ENCODE measurements around the gene CEP290. TPM values are rescaled to one million over a fixed set of nuclear protein-coding genes. Genes with fewer than 3 reads are reported as not detected.

CEP290 gene
- total RNA-seq = 10 to 100 TPM; 13.8 to 27.1 (median 15.7) TPM
- polyA plus RNA-seq = 1 to 10 TPM; 4.2 to 4.9 (median 4.6) TPM
- long read RNA-seq, donor 1, partial matches to known transcripts = 15 of 15 reads
- long read RNA-seq, donor 1, other reads (novel, unspliced or antisense) = 0 of 15 reads
- long read RNA-seq, donor 2 = 0 reads

- Histone ChIP-seq H3K4me3 (peak within 1 kb of the TSS; percentile 59 to 95 (median 69)), H3K27ac (peak within 1 kb of the TSS; percentile 73 to 86 (median 80)), H3K9me3 (no peaks in the 10 kb centered on the region), H3K27me3 (replicated peaks in 1 of 7) (no peaks in the 10 kb centered on the region), H3K36me3 (peaks cover 0 to 27% (median 0%) of the 10 kb centered on the region in 6 donors), H3K4me1 (peaks cover 6 to 53% (median 26%) of the 10 kb centered on the region in 6 donors)
- TF ChIP-seq POLR2AphosphoS5 (IDR thresholded peaks at IDR 0.05) = peak; percentile 91 to 94 (median 92)
- peak in 1 of 3 donors; percentile 40 for TF ChIP-seq POLR2A (IDR thresholded peaks at IDR 0.05)
- peak in 1 of 11 experiments; percentile 9 for TF ChIP-seq CTCF (IDR thresholded peaks at IDR 0.05 in 8 of 11, conservative IDR thresholded peaks at IDR 0.05 in 3 of 11)
- DNase-seq = peak; percentile 99
- WGBS, 5 donors = 0 to 1% (median 0%) methylated on average over 37 to 49 of the region's 49 CpGs
- intact Hi-C loops (cut with DNase I; ENCODE audit: low total_unique reads) = no loop called here
Observed at GRCh38 chr12:88141774-88142609, at the start of gene CEP290, which contains the start of gene TMTC3. TSS of gene CEP290 (minus strand) at chr12:88142088. CDS start at chr12:88141307, 781 bp downstream. TSS of gene TMTC3 (plus strand) at chr12:88142307. CDS start at chr12:88148316, 6,009 bp downstream.

- WGBS, 5 donors = 90 to 97% (median 94%) methylated on average over 1 of the region's 1 CpG
- Histone ChIP-seq H3K9me3 (peaks cover 0 to 6% (median 0%) of the 10 kb centered on the region in 8 donors), H3K27me3 (replicated peaks in 1 of 7) (no peaks in the 10 kb centered on the region), H3K27ac (no peak overlapping the region), H3K4me3 (no peak overlapping the region), H3K36me3 (peaks cover 0 to 66% (median 12%) of the 10 kb centered on the region in 6 donors), H3K4me1 (no peaks in the 10 kb centered on the region)
- no peak for TF ChIP-seq CTCF (IDR thresholded peaks at IDR 0.05 in 8 of 11, conservative IDR thresholded peaks at IDR 0.05 in 3 of 11)
- no peak for TF ChIP-seq POLR2AphosphoS5 (IDR thresholded peaks at IDR 0.05)
- TF ChIP-seq POLR2A (IDR thresholded peaks at IDR 0.05) = no peak
- no peak for DNase-seq
- intact Hi-C loops (cut with DNase I; ENCODE audit: low total_unique reads) = no loop called here
Observed at GRCh38 chr12:88188180-88188579, 46.3 kb upstream of the CEP290 start.

GRCh38 chr12:88187571-88187970 lies 45.7 kb upstream of the CEP290 start:
- WGBS, 5 donors = 91 to 97% (median 95%) methylated on average over 2 of the region's 2 CpGs

More at GRCh38 chr12:88187571-88187970, 45.7 kb upstream of the CEP290 start:
- Histone ChIP-seq H3K27ac (no peak overlapping the region), H3K4me1 (no peaks in the 10 kb centered on the region), H3K36me3 (peaks cover 0 to 68% (median 13%) of the 10 kb centered on the region in 6 donors), H3K27me3 (replicated peaks in 1 of 7) (no peaks in the 10 kb centered on the region), H3K4me3 (no peak overlapping the region), H3K9me3 (peaks cover 0 to 6% (median 0%) of the 10 kb centered on the region in 8 donors)
- TF ChIP-seq POLR2A (IDR thresholded peaks at IDR 0.05) (no peak), POLR2AphosphoS5 (IDR thresholded peaks at IDR 0.05) (no peak), CTCF (IDR thresholded peaks at IDR 0.05 in 8 of 11, conservative IDR thresholded peaks at IDR 0.05 in 3 of 11) (no peak)
- intact Hi-C loops (cut with DNase I; ENCODE audit: low total_unique reads) = no loop called here
- DNase-seq = no peak

All from spleen (tissue), 13 donors.